Panc1 (cell line): Measurements from ENCODE around the gene SLC25A31.

ENCODE experiments used
- CTCF ChIP-seq: fragments of 450-650 bp; IDR thresholded peaks from 2 replicates; pipeline ENCODE4 v1.5.1; 2017; ENCODE audit warnings: mild to moderate bottlenecking
- TCF7L2 ChIP-seq: IDR thresholded peaks from 2 replicates; pipeline ENCODE4 v1.6.1; 2011; ENCODE audit warnings: mild to moderate bottlenecking, low read depth, low read length, inconsistent platforms

- no peak for TF ChIP-seq CTCF
- no peak for TF ChIP-seq TCF7L2
Measured at GRCh38 chr4:127698789-127699200, 31.4 kb upstream of the SLC25A31 start.
